SIG-M5 treated with dmso at 0.1 percent for 504 hours (cell line): ENCODE measurements around the gene FAM98A.

Source experiments
- DNase-seq: peaks from one replicate; lab custom pipeline; 2025; ENCODE audit not compliant: unreplicated experiment; lab: John Stamatoyannopoulos, UW

FAM98A gene

DNA sequence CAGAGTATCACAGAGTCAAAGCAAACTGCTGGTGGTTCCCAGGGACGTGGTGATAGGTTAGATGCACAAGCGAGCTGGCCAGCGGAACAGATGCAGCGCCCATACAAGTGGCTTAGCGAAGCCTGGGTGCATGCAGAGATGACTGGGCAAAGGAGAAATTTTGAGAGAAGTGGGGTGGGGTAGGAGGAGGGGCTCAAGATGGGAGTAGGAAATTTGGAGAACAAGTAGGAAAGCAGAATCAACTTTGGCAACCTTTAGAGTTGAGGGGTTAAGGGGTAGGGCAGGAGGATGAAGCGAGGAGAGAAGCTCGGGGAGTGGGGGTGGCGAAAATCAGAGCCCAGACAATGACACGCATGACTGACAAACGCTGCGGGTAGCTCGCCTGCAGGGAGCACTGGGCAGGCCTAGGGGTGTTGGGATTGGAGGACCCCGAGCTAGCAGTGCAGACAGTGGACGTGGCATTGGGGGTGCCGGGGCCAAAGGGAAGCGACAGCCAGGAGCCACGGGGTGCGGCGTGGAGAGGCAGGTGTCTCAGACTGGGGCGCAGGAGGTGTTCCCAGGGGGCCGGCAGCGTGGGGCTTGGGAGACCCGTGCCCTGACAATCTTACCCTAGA is 431 bp downstream of the FAM98A start:
- DNase-seq = peak; percentile 61

DNA sequence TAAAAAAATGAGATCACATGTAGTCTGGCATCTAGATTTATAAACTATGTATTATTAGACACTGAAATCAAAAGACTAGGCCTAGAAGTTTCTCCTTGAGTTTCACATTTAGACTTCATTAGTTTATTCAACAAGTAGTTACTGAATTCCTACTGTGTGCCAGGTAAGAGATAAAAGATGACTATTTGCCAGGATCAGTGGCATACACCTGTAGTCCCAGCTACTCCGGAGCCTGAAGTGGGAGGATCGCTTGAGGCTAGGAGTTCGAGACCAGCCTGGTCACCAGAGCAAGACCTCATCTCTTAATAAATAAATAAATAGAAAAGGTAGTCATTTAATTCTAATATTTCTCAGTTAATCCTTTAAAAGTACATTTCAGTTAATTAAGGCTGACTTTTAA is 2.1 kb downstream of the FAM98A start:
- DNase-seq = no peak

- DNase-seq = no peak
Measured at GRCh38 chr2:33595385-33595784, 3.7 kb downstream of the FAM98A start.

DNA sequence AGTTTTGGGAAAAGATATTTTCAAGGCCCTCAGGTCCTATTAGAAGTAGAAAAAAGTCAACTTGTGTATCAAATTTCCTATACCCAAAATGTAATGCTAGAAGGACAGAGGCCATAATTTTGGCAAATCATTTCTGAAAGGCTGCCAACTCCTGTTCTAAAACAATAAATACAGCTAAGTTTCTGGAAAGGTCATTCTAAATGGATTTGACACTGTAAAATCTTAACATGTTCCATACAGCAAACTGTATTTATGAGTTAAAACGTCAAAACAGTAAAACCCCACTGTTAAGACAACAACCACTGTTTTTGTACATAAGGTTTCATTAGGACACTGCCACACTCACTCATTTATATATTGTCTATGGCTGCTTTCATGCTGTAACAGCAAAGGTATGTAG is 9.7 kb downstream of the FAM98A start:
- no peak for DNase-seq

GRCh38 chr2:33588232-33588631 is 10.9 kb downstream of the FAM98A start:
- DNase-seq = no peak

DNA sequence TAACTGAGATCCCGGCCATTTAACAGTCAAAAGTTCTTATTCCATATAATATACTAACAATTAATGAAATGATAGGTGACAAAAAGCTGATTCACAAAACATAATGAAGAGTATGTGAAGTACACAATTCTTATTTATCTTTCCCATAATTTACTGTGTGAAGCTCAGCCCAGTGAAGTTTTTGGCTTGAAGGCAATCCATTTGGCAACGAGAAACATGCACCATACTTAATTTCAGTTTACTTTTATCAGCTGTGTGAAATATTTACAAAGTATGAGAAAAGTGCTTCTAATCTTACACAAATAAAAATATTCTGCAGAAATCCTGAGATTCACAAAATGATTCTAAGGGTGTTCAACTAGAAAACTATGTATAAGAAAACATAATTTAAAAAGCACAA is 12.3 kb downstream of the FAM98A start:
- no peak for DNase-seq

DNA sequence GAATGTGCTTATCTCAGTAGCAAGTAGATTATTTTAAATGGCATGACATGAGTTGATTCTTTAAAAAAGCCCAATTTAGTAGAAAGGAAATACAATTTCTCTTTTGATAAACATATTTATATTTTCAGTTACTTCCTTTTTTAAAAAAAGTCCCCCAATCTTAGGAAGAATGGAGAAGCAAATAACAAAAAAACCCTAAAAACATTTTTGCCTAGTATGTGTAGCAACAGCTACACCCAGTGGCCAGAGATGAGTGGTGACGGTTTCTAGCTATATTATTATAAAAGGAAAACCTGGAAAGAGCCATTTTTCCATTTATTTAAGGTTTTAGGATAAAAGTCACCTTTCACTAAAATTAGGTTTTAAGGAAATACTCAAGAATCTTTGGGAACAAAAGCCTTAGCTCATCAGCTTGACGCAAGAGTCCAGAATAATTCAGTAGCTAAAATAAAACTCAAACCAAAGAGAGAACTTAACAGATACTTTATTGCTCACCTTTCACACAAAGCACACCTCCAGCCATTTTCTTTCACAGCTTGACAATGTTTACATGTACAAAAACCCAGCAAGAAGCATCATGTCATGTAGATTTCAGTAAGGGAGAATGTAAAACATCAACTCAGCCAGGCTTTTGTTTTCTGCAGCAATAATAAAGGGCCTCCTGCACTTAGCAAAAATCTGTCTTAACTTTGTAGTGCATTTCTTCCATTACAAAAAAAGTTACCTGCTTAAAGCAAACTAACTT is 15.7 kb downstream of the FAM98A start:
- peak; percentile 47 for DNase-seq

GRCh38 chr2:33581872-33582271 is 17.2 kb downstream of the FAM98A start:
- DNase-seq = no peak

DNA sequence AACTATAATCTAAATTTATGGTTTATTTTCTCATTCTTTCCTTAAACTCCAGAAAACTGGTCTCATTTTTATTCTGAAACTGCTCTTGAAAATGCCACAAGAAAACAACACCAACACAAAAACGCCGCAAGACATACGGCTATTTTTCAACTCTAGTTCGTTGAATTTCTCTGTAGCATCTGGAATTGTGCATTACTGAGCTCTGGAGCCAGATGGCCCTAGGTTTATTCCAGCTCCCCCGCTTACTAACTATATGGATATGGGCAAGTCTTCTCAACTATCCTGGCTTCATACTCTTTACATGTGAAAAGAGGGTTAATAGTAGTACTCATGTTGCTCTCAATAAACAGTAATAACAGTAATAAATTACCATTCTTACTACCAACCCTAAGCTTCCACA is 19.9 kb downstream of the FAM98A start:
- DNase-seq = no peak

DNA sequence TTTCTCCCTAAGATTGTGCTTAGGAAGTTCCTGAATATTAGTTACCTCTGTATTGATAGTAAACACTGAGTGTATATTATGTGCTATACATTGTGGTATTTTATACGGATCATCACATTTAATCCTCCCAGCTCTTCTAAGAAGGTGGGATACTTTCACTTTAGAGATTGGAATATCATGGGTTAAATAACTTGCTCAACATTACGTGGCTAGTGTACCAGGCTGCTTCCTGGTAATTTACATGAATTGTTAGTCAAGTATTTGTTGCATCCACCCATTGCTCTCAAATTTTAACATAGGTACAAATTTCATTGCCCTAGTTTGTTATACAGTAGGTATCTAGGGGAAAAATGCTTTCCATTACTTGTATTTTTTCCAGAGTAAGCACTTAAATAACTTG is 21.4 kb downstream of the FAM98A start:
- DNase-seq = no peak

GRCh38 chr2:33577084-33577483 is 22.0 kb downstream of the FAM98A start:
- DNase-seq = no peak

DNA sequence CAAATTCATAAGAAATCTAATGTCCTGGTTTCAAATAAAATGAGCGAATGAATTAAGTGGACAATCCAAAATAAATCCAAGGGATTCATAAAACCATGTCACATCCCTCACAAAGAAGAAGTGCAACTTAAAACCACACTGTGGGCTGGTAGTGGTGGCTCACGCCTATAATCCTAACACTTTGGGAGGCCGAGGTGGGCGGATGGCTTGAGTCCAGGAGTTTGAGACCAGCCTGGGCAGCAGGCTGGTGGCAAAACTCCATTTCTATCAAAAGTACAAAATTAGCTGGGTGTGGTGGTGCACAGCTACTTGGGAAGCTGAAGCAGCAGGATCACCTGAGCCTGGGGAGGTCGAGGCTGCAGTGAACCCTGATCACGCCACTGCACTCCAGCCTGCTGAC is 25.4 kb downstream of the FAM98A start:
- no peak for DNase-seq

DNA sequence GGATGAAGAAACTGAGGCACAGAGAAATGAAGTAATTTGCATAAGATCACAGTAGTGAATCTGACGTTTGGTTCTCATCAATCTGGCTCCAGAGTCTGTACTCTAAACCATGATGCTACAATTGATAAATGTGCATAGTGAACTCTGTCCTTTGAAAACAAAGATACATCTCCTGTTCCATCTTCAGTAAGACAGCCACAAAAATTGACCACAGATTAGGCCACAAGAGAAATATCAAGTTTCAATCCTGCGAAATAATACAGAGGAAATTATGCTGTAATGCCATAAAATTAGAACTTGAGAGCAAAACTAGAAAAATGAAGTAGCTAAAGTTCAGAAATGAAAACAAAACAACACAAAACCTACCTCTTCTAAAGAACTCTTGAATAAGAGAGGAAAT is 28.4 kb downstream of the FAM98A start:
- DNase-seq = no peak

DNA sequence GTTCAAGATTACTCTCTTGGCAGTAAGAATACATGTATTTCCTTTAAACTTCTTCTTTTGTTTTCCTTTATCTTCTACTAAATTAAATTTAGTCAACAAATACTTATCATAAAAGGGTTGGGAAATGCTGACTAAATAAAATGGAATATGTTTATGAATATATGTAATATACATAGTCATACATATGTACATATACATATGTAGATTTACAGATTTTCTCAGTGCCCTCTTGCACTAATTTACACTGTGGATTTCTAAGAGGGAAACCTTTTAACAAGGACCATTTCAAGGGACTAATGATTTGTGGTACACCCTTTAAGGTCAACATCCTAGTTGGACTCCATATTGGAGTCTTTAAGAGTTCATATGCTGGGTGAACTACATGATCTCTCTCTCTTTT is 37.2 kb downstream of the FAM98A start:
- DNase-seq = no peak

DNA sequence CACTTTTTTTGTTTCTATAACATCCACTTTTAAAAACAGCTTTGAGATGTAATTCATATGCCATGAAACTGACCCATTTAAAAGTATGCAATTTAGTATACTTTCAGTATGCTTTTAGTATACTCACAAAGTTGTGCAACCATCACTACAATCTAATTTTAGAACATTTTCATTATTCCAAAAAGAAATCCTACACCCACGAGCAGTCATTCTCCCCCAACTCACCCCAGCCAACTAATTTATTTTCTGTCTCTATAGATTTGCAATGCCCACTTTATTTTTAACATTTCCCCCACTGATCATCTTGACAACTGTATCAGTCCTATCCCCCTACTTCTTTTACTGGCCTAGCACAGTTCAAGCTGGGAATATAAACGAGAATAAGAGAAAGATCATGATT is 39.1 kb downstream of the FAM98A start:
- DNase-seq = no peak

- DNase-seq = no peak
Measured at GRCh38 chr2:33559328-33559727, 39.8 kb downstream of the FAM98A start.

GRCh38 chr2:33555681-33556080 is 43.4 kb downstream of the FAM98A start:
- no peak for DNase-seq

GRCh38 chr2:33552758-33553461 is 46.2 kb downstream of the FAM98A start:
- no peak for DNase-seq

- no peak for DNase-seq
Measured at GRCh38 chr2:33550206-33550605, 48.9 kb downstream of the FAM98A start.

GRCh38 chr2:33541243-33541642 is 57.9 kb downstream of the FAM98A start:
- DNase-seq = no peak

GRCh38 chr2:33535421-33535820 is 63.7 kb downstream of the FAM98A start:
- no peak for DNase-seq
